Measurements from ENCODE around the gene TTC4. TPM values are rescaled to one million over a fixed set of nuclear protein-coding genes. Genes with fewer than 3 reads are reported as not detected.

TTC4 gene
- polyA plus RNA-seq, 4 donors, result 11.9 to 21.1 (median 13.3) TPM

- Histone ChIP-seq H3K27ac (ENCODE audit: low read depth in 1 of 3, low read length in 2 of 3) (no peak overlapping the region), H3K9me3 (ENCODE audit: control insufficient read depth in 2 of 2, insufficient read depth in 1 of 2, low read depth in 1 of 2, low read length in 1 of 2) (peaks cover 0 to 1% of the 10 kb centered on the region in 2 donors), H3K36me3 (ENCODE audit: control insufficient read depth in 3 of 3, insufficient read depth in 2 of 3, low read depth in 1 of 3, low read length in 3 of 3) (peaks cover 3 to 79% (median 18%) of the 10 kb centered on the region in 3 donors), H3K27me3 (ENCODE audit: control insufficient read depth in 3 of 3, insufficient read depth in 3 of 3, low read length in 3 of 3) (peaks cover 0 to 6% (median 0%) of the 10 kb centered on the region in 3 donors), H3K4me3 (ENCODE audit: low read depth in 1 of 3, low read length in 3 of 3) (no peak overlapping the region), H3K4me1 (ENCODE audit: control insufficient read depth in 3 of 3, insufficient read depth in 2 of 3, low read depth in 1 of 3, low read length in 2 of 3) (peaks cover 0 to 3% (median 0%) of the 10 kb centered on the region in 3 donors)
- DNase-seq (no peak), FAIRE-seq (no peak)
- WGBS, 3 donors, result 93 to 100% (median 99%) methylated on average over 8 of the region's 8 CpGs
Measured at GRCh38 chr1:54786778-54787177, 71.1 kb downstream of the TTC4 start.

GRCh38 chr1:54787604-54788003 lies 71.9 kb downstream of the TTC4 start:
- 76 to 88% (median 85%) methylated on average over 11 of the region's 11 CpGs for WGBS, 3 donors
- FAIRE-seq, result no peak

GRCh38 chr1:54788459-54788858 lies 72.8 kb downstream of the TTC4 start:
- Histone ChIP-seq H3K27me3 (ENCODE audit: control insufficient read depth in 3 of 3, insufficient read depth in 3 of 3, low read length in 3 of 3) (no peaks in the 10 kb centered on the region), H3K9me3 (ENCODE audit: control insufficient read depth in 2 of 2, insufficient read depth in 1 of 2, low read depth in 1 of 2, low read length in 1 of 2) (peaks cover 0 to 6% of the 10 kb centered on the region in 2 donors), H3K4me3 (ENCODE audit: low read depth in 1 of 3, low read length in 3 of 3) (no peak overlapping the region), H3K4me1 (ENCODE audit: control insufficient read depth in 3 of 3, insufficient read depth in 2 of 3, low read depth in 1 of 3, low read length in 2 of 3) (peaks cover 0 to 12% (median 0%) of the 10 kb centered on the region in 3 donors), H3K27ac (ENCODE audit: low read depth in 1 of 3, low read length in 2 of 3) (no peak overlapping the region), H3K36me3 (ENCODE audit: control insufficient read depth in 3 of 3, insufficient read depth in 2 of 3, low read depth in 1 of 3, low read length in 3 of 3) (peaks cover 3 to 87% (median 18%) of the 10 kb centered on the region in 3 donors)
- WGBS, 3 donors, result 62 to 85% (median 81%) methylated on average over 5 of the region's 5 CpGs
- DNase-seq, result no peak
- no peak for FAIRE-seq

More at GRCh38 chr1:54787604-54788003, 71.9 kb downstream of the TTC4 start:
- Histone ChIP-seq H3K27me3 (ENCODE audit: control insufficient read depth in 3 of 3, insufficient read depth in 3 of 3, low read length in 3 of 3) (no peaks in the 10 kb centered on the region), H3K36me3 (ENCODE audit: control insufficient read depth in 3 of 3, insufficient read depth in 2 of 3, low read depth in 1 of 3, low read length in 3 of 3) (peaks cover 3 to 81% (median 18%) of the 10 kb centered on the region in 3 donors), H3K4me1 (ENCODE audit: control insufficient read depth in 3 of 3, insufficient read depth in 2 of 3, low read depth in 1 of 3, low read length in 2 of 3) (peaks cover 0 to 3% (median 0%) of the 10 kb centered on the region in 3 donors), H3K9me3 (ENCODE audit: control insufficient read depth in 2 of 2, insufficient read depth in 1 of 2, low read depth in 1 of 2, low read length in 1 of 2) (peaks cover 0 to 6% of the 10 kb centered on the region in 2 donors), H3K4me3 (ENCODE audit: low read depth in 1 of 3, low read length in 3 of 3) (no peak overlapping the region), H3K27ac (ENCODE audit: low read depth in 1 of 3, low read length in 2 of 3) (no peak overlapping the region)
- no peak for DNase-seq

- Histone ChIP-seq H3K27me3 (ENCODE audit: control insufficient read depth in 3 of 3, insufficient read depth in 3 of 3, low read length in 3 of 3) (no peaks in the 10 kb centered on the region), H3K36me3 (ENCODE audit: control insufficient read depth in 3 of 3, insufficient read depth in 2 of 3, low read depth in 1 of 3, low read length in 3 of 3) (peaks cover 0 to 80% (median 9%) of the 10 kb centered on the region in 3 donors), H3K9me3 (ENCODE audit: control insufficient read depth in 2 of 2, insufficient read depth in 1 of 2, low read depth in 1 of 2, low read length in 1 of 2) (peaks cover 0 to 6% of the 10 kb centered on the region in 2 donors), H3K4me3 (ENCODE audit: low read depth in 1 of 3, low read length in 3 of 3) (no peak overlapping the region), H3K27ac (ENCODE audit: low read depth in 1 of 3, low read length in 2 of 3) (no peak overlapping the region), H3K4me1 (ENCODE audit: control insufficient read depth in 3 of 3, insufficient read depth in 2 of 3, low read depth in 1 of 3, low read length in 2 of 3) (peaks cover 5 to 47% (median 12%) of the 10 kb centered on the region in 3 donors)
- 86 to 96% (median 95%) methylated on average over 13 of the region's 13 CpGs for WGBS, 3 donors
- FAIRE-seq (no peak), DNase-seq (peak; percentile 54 to 66)
Measured at GRCh38 chr1:54791880-54792522, 76.3 kb downstream of the TTC4 start.

Other genes with a start within 250 kb of the TTC4 start
- 100 to 1,000 TPM in 1 of 4 donors, 10 to 100 TPM in 3; 30.4 to 101 (median 46.4) TPM for gene ACOT11, start 167.6 kb upstream of the TTC4 start, polyA plus RNA-seq
- 10 to 100 TPM in 1 of 4 donors, 1 to 10 TPM in 3; 1.4 to 22.0 (median 1.6) TPM for gene FAM151A, start 92.3 kb upstream of the TTC4 start, polyA plus RNA-seq
- 10 to 100 TPM in 1 of 4 donors, 1 to 10 TPM in 3; 1.3 to 27.5 (median 6.6) TPM for gene MROH7, start 74.1 kb upstream of the TTC4 start, polyA plus RNA-seq
- 1 to 10 TPM; 2.5 to 8.3 (median 3.9) TPM for gene PARS2, start 48.7 kb downstream of the TTC4 start, polyA plus RNA-seq
- gene TTC22, start 85.5 kb downstream of the TTC4 start, polyA plus RNA-seq, result 10 to 100 TPM; 10.7 to 27.7 (median 23.8) TPM
- gene DHCR24, start 171.3 kb downstream of the TTC4 start, polyA plus RNA-seq, result 100 to 1,000 TPM in 1 of 4 donors, 10 to 100 TPM in 2, 1 to 10 TPM in 1; 7.0 to 162 (median 30.1) TPM